Pancreas (tissue), 10 donors: Measurements from ENCODE around the gene ETFB. TPM values are rescaled to one million over a fixed set of nuclear protein-coding genes. Genes with fewer than 3 reads are reported as not detected.

Experiments
- ATAC-seq, 4 donors: fragments of 200-7000 bp; cut with Tn5 transposase; one replicate each; pipeline versions ENCODE4 v1.8.0 to v1.9.1; 2020; ENCODE audit warnings: mild to moderate bottlenecking in 4 of 4, moderate library complexity in 4 of 4
- DNase-seq, 6 donors: peaks; one replicate each; pipeline ENCODE4 v3.0.0-alpha.2; 2020
- FAIRE-seq: peaks from 2 replicates; lab custom pipeline; 2012; peaks lifted over from hg19 to GRCh38; lab: Jason Lieb, UNC
- H3K27ac ChIP-seq, 4 donors: fragments of 200-600 bp; sonication (generic); 1 replicate in 3 of 4; 2 replicates in 1 of 4; pipeline versions ENCODE4 v1.5.0 to v1.8.0; 2020
- H3K27me3 ChIP-seq, 4 donors: fragments of 200-600 bp; one replicate each; pipeline ENCODE4 v1.8.0; 2021
- H3K36me3 ChIP-seq, 3 donors: fragments of 200-600 bp; sonication (generic) in 1 of 3; one replicate each; pipeline versions ENCODE4 v1.5.0 to v1.8.0; 2020 to 2021
- H3K4me1 ChIP-seq, 3 donors: fragments of 200-600 bp; one replicate each; pipeline ENCODE4 v1.8.0; 2021
- H3K4me3 ChIP-seq, 4 donors: fragments of 200-600 bp; sonication (generic) in 2 of 4; one replicate each; pipeline versions ENCODE4 v1.5.0 to v1.8.0; 2020 to 2021
- H3K9me3 ChIP-seq, 4 donors: fragments of 200-600 bp; one replicate each; pipeline ENCODE4 v1.8.0; 2021
- CTCF ChIP-seq, 4 donors: fragments of 200-600 bp; sonication (generic) in 3 of 4; IDR thresholded peaks; one replicate each; pipeline versions ENCODE4 v1.5.0 to v1.8.0; 2021; ENCODE audit warnings: antibody characterized with exemption in 4 of 4
- WGBS, 2 donors: extraction: QIAGEN DNeasy Blood & Tissue Kit; methylation state at CpG; one replicate each; pipeline ENCODE4 v1.1.7; 2013; 5-methylcytosine and 5-hydroxymethylcytosine counted together
- intact Hi-C, 3 donors: fragments of 100-400 bp; cut with DNase I; formaldehyde crosslinking; loops; one replicate each; pipeline versions ENCODE4 v1.11.1 to v1.14.2; 2022
- polyA plus RNA-seq, 2 donors: library from polyadenylated mRNA; stranded (reverse); fragments of 200-250 nt; gene quantifications; one replicate each; pipeline ENCODE4 v1.2.3, GENCODE V29; 2013
- total RNA-seq, 6 donors: library from RNA; stranded (reverse); fragmentation: NEBNext Ultra II Directional in 4 of 6; extraction: Animal tissue kit (Norgen Biotek cat#: 25700) in 4 of 6; gene quantifications; one replicate each; pipeline versions ENCODE4 v1.2.1 to v1.2.4, GENCODE V29; 2021 to 2023
- donor health status: healthy with polysubstance abuse.
- donor health status: DM: no; HTN: no; CAD: no; lungs with moderate emphysema.
- donor health status: DM: no; HTN: no; CAD: no.
- donor health status: control.
- donor health status: control.
- donor health status: Bipolar disorder and iron deficiency.
- donor health status: DM: yes; HTN: yes; CAD: no.
- donor health status: DM: no; HTN: no; CAD: no.
- donor health status: DM: no; HTN: no; CAD: no.
- donor health status: DM: yes; HTN: yes; CAD: no.

The ETFB gene
- total and polyA plus RNA-seq, 8 donors: 34.0 to 77.4 (median 47.6) TPM

- H3K9me3 ChIP-seq: no peaks in the 10 kb centered on the region
- no peaks in the 10 kb centered on the region for H3K27me3 ChIP-seq
- intact Hi-C loops: no loop called here
- DNase-seq: peak in 2 of 6 donors; percentile 30 to 41
- peak overlapping the region; percentile 48 to 81 (median 59) for H3K4me3 ChIP-seq
- TF ChIP-seq CTCF (IDR thresholded peaks at IDR 0.05): no peak
- FAIRE-seq: no peak
- ATAC-seq: peak in 3 of 4 donors; percentile 0 to 3 (median 2)
- 6 to 11% methylated on average over 10 of the region's 10 CpGs for WGBS, 2 donors
- H3K27ac ChIP-seq: peak overlapping the region; percentile 93 to 97 (median 96)
- H3K36me3 ChIP-seq: no peaks in the 10 kb centered on the region
- peaks cover 3 to 6% (median 5%) of the 10 kb centered on the region in 3 donors for H3K4me1 ChIP-seq
Observed at GRCh38 chr19:51365211-51365964, 800 bp downstream of the ETFB start.

GRCh38 chr19:51364200-51365106 lies 1.7 kb downstream of the ETFB start:
- H3K9me3 ChIP-seq: no peaks in the 10 kb centered on the region
- no peaks in the 10 kb centered on the region for H3K27me3 ChIP-seq
- ATAC-seq (no peak), DNase-seq (no peak), FAIRE-seq (no peak)
- H3K4me3 ChIP-seq: no peak overlapping the region
- no peak for TF ChIP-seq CTCF (IDR thresholded peaks at IDR 0.05)
- 89 to 92% methylated on average over 15 of the region's 15 CpGs for WGBS, 2 donors
- H3K4me1 ChIP-seq: peaks cover 3 to 6% (median 5%) of the 10 kb centered on the region in 3 donors
- no peaks in the 10 kb centered on the region for H3K36me3 ChIP-seq
- intact Hi-C loops: no loop called here
- H3K27ac ChIP-seq: no peak overlapping the region

- no peak overlapping the region for H3K27ac ChIP-seq
- no peak for ATAC-seq
- H3K4me3 ChIP-seq: no peak overlapping the region
- no peaks in the 10 kb centered on the region for H3K36me3 ChIP-seq
- 89 to 91% methylated on average over 13 of the region's 13 CpGs for WGBS, 2 donors
- H3K4me1 ChIP-seq: peaks cover 3 to 6% (median 5%) of the 10 kb centered on the region in 3 donors
- no peak for FAIRE-seq
- H3K27me3 ChIP-seq: no peaks in the 10 kb centered on the region
- no peak for TF ChIP-seq CTCF (IDR thresholded peaks at IDR 0.05)
- no peaks in the 10 kb centered on the region for H3K9me3 ChIP-seq
- intact Hi-C loops: no loop called here
- no peak for DNase-seq
Observed at GRCh38 chr19:51361239-51361638, 4.9 kb downstream of the ETFB start.

- DNase-seq (no peak), FAIRE-seq (no peak), ATAC-seq (no peak)
- Histone ChIP-seq H3K4me3 (no peak overlapping the region), H3K4me1 (no peaks in the 10 kb centered on the region), H3K36me3 (no peaks in the 10 kb centered on the region), H3K27ac (no peak overlapping the region), H3K9me3 (no peaks in the 10 kb centered on the region), H3K27me3 (no peaks in the 10 kb centered on the region)
- intact Hi-C loops: no loop called here
- no peak for TF ChIP-seq CTCF (IDR thresholded peaks at IDR 0.05)
- 96% methylated on average over 4 of the region's 4 CpGs for WGBS, 2 donors
Observed at GRCh38 chr19:51359294-51359693, 6.9 kb downstream of the ETFB start.
